Measurements from ENCODE around the gene ADAM17.

The ADAM17 gene

GRCh38 chr2:9466147-9466683 lies 89.4 kb downstream of the ADAM17 start:
- DNase-seq: no peak

DNA sequence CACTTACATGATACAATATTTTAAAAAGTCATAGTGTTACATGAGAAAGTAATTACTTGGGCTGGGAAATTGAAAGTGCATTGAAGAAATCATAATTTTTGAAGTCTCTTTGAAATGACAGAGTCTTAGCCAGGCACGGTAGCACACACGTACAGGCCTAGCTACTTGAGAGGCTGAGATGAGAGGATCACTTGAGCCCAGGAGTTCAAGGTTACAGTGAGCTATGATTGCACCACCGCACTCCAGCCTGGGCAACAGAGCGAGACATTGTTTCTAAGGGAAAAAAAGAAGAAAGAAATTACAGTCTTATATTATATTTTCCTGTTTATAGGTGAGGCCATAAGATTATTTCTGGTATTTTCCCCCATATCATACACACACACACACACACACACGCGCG lies 90.5 kb downstream of the ADAM17 start:
- no peak for DNase-seq

DNA sequence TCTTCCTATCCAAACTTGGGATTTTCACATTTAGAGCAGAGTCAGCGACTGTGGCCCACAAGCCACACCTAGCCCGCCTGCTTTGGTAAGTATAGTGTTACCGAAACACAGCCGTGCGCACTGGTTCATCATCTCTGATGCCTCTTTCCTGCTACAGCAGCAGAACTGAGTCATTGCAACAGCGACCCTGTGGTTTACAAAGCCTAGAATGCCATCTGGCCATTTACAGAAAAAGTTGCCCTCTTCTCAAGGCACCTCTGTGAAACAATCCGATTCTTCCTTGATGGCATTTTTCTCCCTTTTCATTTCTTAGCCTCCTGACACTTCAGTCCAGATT lies 92.0 kb downstream of the ADAM17 start:
- DNase-seq: no peak

DNA sequence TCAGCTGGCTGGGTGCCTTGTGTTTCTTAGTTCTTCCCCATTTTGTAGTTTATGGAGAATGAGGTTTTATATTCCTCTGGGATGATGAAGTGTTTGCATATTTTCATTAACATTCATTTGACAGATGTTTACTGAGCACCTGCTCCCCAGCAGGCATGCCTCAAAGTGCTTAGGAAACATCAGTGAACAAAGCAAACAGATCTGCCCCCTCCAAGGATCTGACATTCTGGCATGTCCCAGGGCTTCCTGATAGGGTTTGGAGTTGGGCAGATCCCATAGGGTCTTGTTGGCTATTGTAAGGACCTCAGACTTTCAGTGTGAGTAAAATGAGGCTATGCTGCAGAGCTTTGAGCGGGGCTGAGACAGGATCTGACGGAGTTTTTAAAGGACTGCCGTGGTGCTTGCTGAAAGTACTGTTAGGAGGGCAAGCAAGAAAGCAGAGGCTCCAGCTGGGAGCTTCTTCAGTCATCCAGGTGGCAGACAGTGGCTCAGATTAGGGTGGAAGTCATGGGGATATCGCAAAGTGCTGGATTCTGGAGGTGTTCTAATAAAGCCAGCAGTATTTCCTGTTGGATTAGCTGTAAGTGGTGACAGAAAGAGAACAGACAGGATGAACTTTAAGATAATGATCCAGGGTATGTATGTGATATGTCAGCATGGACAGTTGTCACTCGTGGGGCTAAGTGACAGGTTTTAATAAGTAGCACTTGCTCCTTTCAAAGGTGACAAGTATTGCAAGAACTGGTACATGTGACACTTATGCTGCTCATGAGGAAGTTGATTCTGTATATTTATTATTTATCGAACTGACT lies 92.5 kb downstream of the ADAM17 start:
- no peak for DNase-seq

DNA sequence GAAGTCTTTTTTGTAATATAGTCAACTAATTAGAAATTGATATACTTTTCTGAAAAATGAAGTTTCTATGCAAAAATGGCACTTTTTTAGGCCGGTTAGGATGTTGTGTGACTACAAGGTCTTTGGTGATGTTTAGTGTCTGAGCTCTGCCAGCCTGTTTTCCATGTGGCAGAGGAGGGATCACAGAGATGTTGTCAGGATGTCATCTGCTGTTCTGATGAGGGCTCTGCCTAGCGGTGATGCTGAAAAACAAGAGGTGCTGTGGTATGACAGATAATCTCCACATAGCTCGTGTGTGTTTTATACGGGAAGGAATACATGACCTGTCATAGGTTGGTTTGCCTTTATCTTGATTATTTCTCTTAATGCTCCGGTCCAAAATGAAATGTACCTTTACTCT lies 93.3 kb downstream of the ADAM17 start:
- DNase-seq: no peak

DNA sequence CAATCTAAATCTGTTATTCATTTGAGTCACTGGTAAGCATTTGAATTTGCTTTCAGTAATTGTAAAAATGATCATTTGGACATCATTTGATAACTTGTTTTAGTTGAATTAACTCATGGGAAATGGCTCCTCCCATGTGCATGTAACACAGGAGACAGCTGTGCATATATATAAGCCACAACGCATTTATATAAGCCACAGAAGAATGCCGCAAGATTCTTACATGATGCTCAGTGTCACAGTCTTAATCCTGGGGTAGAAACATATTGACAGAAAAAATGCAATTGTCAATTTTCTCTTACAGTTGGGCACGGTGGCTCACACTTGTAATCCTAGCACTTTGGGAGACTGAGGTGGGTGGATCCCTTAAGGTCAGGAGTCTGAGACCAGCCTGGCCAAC lies 94.6 kb downstream of the ADAM17 start:
- no peak for DNase-seq

- DNase-seq: no peak
These were observed 95.1 kb downstream of the ADAM17 start for GRCh38 chr2:9460441-9461017.

- no peak for DNase-seq
These were observed 104.4 kb downstream of the ADAM17 start for GRCh38 chr2:9451231-9451630.

DNA sequence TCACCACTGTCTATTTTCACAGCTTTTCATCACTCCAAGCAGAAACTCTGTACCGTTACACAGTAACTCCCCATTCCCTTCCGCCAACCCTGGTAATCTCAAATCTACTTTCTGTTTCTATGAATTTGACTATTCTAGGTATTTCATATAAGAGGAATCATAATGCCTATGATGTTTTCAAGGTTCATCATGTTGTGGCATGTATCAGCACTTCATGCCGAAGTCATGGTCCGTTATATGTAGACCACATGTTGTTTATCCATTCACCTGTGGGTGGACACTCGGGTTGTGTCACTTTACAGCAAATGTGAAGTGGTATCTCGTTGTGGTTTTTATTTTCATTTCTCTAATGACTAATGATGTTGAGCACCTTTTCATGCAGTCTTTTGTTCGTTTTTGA lies 110.5 kb downstream of the ADAM17 start:
- no peak for DNase-seq

GRCh38 chr2:9443526-9443925 lies 112.1 kb downstream of the ADAM17 start:
- DNase-seq: no peak

- DNase-seq: no peak
These were observed 114.1 kb downstream of the ADAM17 start for GRCh38 chr2:9441556-9441955.

- no peak for DNase-seq
These were observed 115.4 kb downstream of the ADAM17 start for GRCh38 chr2:9440058-9440727.

DNA sequence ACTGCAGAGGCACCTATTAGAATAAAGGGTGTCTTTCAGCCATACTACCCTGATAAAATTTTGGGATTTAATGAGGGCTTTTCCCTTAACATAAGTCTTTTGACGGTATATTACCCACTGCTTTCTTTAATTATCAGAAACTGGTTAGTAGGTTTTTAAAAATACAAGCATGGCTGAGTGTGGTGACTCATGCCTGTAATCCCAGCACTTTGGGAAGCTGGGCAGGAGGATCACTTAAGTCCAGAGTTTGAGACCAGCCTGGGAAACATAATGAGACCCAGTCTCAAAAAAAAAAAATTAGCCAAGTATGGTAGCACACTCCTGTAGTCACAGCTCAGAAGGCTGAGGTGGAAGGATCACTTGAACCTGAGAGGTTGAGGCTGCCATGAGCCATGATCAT lies 116.1 kb downstream of the ADAM17 start:
- no peak for DNase-seq
